ENCODE data around the gene KPNA1. TPM values are rescaled to one million over a fixed set of nuclear protein-coding genes. Genes with fewer than 3 reads are reported as not detected.

KPNA1 gene
- total and polyA plus RNA-seq, 2 of the 13 experiments (the other 11 are each of a cell fraction or from before 2014, with no cell fraction given), result 15.4 to 30.0 TPM

DNA sequence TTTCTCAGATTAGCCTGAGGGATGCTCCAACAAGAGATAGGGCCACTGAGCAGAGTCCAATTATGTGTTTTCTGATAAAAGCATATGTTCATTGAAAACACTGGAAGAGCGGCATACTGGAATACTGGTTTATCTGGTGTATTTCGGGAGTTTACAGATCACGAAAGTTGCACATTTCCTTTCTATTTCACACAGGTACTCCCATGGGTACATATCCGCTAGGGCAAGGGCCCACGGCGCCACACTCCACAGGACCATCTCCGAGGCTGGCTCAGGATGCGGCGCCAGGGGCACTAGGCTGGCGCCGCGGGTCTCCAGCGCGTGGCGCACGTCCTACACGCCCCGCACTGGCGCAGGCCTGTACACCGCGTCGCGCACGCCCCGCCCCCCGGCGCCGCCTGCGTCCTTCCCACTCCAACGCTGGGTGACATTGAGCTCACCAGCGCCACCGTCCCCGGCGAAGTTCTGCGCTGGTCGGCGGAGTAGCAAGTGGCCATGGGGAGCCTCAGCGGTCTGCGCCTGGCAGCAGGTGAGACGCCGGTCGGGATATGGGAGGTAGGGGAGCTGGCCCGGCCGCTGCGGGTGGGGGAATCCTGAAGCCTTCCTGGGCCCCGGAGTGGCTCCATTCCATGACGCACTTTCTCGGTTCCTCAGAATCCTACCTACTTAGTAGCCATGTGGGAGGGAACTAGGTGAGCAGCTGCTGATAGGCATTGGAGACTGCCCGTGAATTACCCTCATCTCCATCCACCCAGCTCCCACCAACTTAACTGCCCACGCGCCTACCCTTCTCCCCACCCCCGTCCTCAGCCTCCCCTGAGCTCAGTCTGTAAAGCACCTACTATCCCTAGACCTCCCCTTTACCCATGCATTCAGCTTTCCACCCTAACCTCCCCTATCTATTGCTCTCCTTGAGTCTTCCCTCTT, 130.7 kb downstream of the KPNA1 start, which contains the start of gene FAM162A (continued):
- TF ChIP-seq ZBTB20 (CRISPR knock-in tag; IDR thresholded peaks at IDR 0.05; ENCODE audit: borderline replicate concordance, low read depth) (peak; percentile 82), EHMT2 (IDR thresholded peaks at IDR 0.05; ENCODE audit: borderline replicate concordance, low read depth, low read length) (no peak), ZNF205 (CRISPR knock-in tag; IDR thresholded peaks at IDR 0.05) (peak; percentile 92), BRCA1 (CRISPR knock-in tag; IDR thresholded peaks at IDR 0.05) (peak; percentile 75; the same call in 1 of the 2 replicates), RFXANK (CRISPR knock-in tag; IDR thresholded peaks at IDR 0.05) (0 out of 2 replicates have a peak, but pooled peaks have one; percentile 45), JUND (CRISPR knock-in tag; IDR thresholded peaks at IDR 0.05) (0 out of 2 replicates have a peak, but pooled peaks have one; percentile 31), GABPA (IDR thresholded peaks at IDR 0.05; ENCODE audit: low read depth, low read length) (no peak), GABPA (CRISPR knock-in tag; IDR thresholded peaks at IDR 0.05; ENCODE audit: low read depth) (0 out of 2 replicates have a peak, but pooled peaks have one; percentile 18), CAMTA2 (CRISPR knock-in tag; IDR thresholded peaks at IDR 0.05; ENCODE audit: borderline replicate concordance) (peak; percentile 61; the same call in 1 of the 2 replicates), PITX1 (CRISPR knock-in tag; IDR thresholded peaks at IDR 0.05) (no peak; the same call in 1 of the 2 replicates), MLLT10 (CRISPR knock-in tag; IDR thresholded peaks at IDR 0.05) (no peak), LCORL (IDR thresholded peaks at IDR 0.05) (no peak), LCORL (CRISPR knock-in tag; IDR thresholded peaks at IDR 0.05) (peak; percentile 90), ZNF589 (CRISPR knock-in tag; conservative IDR thresholded peaks at IDR 0.05) (peak; percentile 89; the same call in 1 of the 2 replicates), FOSL1 (CRISPR knock-in tag; IDR thresholded peaks at IDR 0.05; ENCODE audit: borderline replicate concordance) (0 out of 2 replicates have a peak, but pooled peaks have one; percentile 34), HNRNPK (IDR thresholded peaks at IDR 0.05; ENCODE audit: low read depth, low read length, poor library complexity, severe bottlenecking) (peak; percentile 81)
- TF ChIP-seq, protein P1, sequence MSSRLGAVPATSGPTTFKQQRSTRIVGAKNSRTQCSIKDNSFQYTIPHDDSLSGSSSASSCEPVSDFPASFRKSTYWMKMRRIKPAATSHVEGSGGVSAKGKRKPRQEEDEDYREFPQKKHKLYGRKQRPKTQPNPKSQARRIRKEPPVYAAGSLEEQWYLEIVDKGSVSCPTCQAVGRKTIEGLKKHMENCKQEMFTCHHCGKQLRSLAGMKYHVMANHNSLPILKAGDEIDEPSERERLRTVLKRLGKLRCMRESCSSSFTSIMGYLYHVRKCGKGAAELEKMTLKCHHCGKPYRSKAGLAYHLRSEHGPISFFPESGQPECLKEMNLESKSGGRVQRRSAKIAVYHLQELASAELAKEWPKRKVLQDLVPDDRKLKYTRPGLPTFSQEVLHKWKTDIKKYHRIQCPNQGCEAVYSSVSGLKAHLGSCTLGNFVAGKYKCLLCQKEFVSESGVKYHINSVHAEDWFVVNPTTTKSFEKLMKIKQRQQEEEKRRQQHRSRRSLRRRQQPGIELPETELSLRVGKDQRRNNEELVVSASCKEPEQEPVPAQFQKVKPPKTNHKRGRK (CRISPR knock-in tag; IDR thresholded peaks at IDR 0.05), result peak; percentile 30; the same call in 1 of the 2 replicates
- TF ChIP-seq, protein P2, sequence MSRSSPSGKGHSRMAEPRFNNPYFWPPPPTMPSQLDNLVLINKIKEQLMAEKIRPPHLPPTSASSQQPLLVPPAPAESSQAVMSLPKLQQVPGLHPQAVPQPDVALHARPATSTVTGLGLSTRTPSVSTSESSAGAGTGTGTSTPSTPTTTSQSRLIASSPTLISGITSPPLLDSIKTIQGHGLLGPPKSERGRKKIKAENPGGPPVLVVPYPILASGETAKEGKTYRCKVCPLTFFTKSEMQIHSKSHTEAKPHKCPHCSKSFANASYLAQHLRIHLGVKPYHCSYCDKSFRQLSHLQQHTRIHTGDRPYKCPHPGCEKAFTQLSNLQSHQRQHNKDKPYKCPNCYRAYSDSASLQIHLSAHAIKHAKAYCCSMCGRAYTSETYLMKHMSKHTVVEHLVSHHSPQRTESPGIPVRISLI (CRISPR knock-in tag; IDR thresholded peaks at IDR 0.05; ENCODE audit: borderline replicate concordance), result peak; percentile 60; the same call in 1 of the 2 replicates
- TF ChIP-seq, protein P3, sequence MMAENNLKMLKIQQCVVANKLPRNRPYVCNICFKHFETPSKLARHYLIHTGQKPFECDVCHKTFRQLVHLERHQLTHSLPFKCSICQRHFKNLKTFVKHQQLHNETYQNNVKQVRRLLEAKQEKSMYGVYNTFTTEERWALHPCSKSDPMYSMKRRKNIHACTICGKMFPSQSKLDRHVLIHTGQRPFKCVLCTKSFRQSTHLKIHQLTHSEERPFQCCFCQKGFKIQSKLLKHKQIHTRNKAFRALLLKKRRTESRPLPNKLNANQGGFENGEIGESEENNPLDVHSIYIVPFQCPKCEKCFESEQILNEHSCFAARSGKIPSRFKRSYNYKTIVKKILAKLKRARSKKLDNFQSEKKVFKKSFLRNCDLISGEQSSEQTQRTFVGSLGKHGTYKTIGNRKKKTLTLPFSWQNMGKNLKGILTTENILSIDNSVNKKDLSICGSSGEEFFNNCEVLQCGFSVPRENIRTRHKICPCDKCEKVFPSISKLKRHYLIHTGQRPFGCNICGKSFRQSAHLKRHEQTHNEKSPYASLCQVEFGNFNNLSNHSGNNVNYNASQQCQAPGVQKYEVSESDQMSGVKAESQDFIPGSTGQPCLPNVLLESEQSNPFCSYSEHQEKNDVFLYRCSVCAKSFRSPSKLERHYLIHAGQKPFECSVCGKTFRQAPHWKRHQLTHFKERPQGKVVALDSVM (CRISPR knock-in tag; IDR thresholded peaks at IDR 0.05), result peak; percentile 13; the same call in 1 of the 2 replicates
- TF ChIP-seq, protein P4, sequence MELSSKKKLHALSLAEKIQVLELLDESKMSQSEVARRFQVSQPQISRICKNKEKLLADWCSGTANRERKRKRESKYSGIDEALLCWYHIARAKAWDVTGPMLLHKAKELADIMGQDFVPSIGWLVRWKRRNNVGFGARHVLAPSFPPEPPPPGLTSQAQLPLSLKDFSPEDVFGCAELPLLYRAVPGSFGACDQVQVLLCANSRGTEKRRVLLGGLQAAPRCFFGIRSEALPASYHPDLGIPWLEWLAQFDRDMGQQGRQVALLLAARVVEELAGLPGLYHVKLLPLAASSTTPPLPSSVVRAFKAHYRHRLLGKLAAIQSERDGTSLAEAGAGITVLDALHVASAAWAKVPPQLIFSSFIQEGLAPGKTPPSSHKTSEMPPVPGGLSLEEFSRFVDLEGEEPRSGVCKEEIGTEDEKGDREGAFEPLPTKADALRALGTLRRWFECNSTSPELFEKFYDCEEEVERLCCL (CRISPR knock-in tag; IDR thresholded peaks at IDR 0.05; ENCODE audit: borderline replicate concordance), result no peak
- TF ChIP-seq, protein P5, sequence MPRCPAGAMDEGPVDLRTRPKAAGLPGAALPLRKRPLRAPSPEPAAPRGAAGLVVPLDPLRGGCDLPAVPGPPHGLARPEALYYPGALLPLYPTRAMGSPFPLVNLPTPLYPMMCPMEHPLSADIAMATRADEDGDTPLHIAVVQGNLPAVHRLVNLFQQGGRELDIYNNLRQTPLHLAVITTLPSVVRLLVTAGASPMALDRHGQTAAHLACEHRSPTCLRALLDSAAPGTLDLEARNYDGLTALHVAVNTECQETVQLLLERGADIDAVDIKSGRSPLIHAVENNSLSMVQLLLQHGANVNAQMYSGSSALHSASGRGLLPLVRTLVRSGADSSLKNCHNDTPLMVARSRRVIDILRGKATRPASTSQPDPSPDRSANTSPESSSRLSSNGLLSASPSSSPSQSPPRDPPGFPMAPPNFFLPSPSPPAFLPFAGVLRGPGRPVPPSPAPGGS (CRISPR knock-in tag; IDR thresholded peaks at IDR 0.05), result 0 out of 2 replicates have a peak, but pooled peaks have one; percentile 88

Data from HepG2 (cell line).